Activated CD8-positive, alpha-beta memory T cell treated with anti-CD3 and anti-CD28 coated beads for 36 hours (primary cell): ENCODE results near the gene WNT16. TPM values are rescaled to one million over a fixed set of nuclear protein-coding genes. Genes with fewer than 3 reads are reported as not detected.
"Not testable (repeated sequence)": the region's sequence is repeated elsewhere in the genome, so short reads cannot be mapped to it uniquely, and the experiment has no call there.

Experiments used
- CTCF ChIA-PET: fragments of 350-600 bp; sonication (Branson Sonifier 250); formaldehyde crosslinking; loops from one replicate; lab custom pipeline; 2021; ENCODE audit warnings: antibody characterized with exemption; lab: Charles Lee
- POLR2A ChIA-PET: fragments of 350-600 bp; sonication (Branson Sonifier 250); formaldehyde crosslinking; loops from one replicate; lab custom pipeline; 2021; ENCODE audit warnings: antibody characterized with exemption; lab: Charles Lee
- total RNA-seq, 2 experiments: library from RNA; stranded (reverse); gene quantifications; one replicate each; pipeline ENCODE4 v1.2.3, GENCODE V29; 2021

WNT16 gene, protein sequence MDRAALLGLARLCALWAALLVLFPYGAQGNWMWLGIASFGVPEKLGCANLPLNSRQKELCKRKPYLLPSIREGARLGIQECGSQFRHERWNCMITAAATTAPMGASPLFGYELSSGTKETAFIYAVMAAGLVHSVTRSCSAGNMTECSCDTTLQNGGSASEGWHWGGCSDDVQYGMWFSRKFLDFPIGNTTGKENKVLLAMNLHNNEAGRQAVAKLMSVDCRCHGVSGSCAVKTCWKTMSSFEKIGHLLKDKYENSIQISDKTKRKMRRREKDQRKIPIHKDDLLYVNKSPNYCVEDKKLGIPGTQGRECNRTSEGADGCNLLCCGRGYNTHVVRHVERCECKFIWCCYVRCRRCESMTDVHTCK
- total RNA-seq, result under 1 TPM in 1 of 2 experiments, not detected in 1; 0.29 TPM

DNA sequence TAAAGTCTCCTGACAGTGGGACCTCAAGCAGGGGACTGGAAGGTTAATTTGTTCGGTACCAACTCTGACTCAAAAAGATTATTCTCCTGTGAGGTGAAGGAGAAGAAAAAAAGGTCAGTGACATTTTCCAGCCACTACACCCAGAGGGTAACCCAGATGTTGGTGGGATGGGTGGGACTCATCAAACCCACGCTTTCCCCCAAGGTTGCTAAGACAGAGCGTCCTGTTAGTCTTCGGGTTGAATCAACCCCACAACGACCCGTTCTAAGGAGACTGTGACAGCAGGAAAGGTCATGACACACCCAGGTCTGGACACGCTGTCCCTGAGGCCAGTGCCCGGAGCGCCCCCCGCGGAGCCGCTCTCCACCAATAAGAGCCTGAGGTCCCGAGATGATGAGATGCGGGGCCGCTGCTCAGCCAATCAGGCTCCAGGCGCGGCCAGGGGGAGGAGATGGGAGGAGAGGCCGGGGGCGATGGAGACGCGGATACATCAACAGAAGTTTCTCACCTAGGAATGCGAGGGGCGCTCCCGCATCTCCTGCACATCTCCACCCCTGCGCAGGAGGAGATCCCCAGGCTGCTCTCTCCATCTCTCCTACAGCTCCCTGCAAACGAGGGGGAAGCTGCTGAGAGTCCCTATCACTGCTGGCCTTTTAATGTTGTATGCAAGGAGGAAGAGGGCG, at the start of gene WNT16:
WNT16 (plus strand) TSS at position 493 of the 683 bp plus-strand sequence. CDS start 293 bp downstream, outside the sequence.
- ChIA-PET POLR2A (no interaction called here), CTCF (interaction anchor here (1.7 kb wide), 1 partner anchor 10 kb away, joined by 3 read pairs; no protein-coding TSS in a partner anchor)

DNA sequence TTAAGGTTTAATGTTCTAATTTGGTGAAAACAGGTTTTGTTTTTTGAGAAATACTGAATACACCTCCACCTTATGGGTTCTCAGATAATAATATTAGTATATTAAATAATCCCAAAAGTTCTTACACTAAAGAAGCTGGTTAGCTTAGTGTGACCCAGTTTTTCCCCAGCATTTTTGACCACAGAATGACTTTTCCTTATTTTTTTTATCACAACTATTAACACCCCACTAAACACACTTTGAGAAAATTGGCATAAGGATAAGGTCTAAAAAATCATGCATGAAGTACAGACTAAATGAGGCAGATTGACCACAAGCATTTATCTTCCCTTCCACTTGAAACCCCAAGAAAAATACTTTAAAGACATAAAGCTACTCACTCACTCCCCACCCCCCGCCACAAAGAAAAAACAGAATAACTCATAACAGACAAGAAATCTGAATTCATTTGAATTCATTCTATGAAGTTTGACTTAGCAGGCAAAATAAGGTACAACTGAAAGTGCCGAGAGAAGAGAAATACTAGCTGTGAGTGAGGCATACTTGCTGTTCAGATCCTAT, 49.7 kb upstream of the WNT16 start:
- POLR2A ChIA-PET, result interaction anchor here (1.1 kb wide), 1 partner anchor 251 kb away, joined by 3 read pairs; no protein-coding TSS in a partner anchor

DNA sequence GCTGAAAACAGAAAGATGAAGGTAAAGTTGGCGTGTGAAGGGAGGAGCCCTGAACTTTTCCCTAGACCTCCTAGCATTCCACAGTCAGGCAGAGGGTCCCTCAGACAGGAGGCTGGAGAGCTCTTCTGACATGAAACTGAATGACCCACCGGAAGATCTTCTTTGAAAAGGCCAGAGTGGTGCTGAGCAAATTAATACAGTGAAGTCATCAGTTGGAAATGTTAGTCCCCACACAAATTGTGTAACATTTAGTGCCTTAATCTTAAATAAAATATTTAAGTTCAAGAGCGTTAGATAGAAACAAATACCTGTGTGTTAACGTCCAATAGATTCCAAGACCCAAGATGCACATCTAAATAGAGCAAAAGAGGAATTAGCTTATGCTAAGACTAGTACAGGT, 49.0 kb upstream of the WNT16 start:
- POLR2A ChIA-PET, result no interaction called here

More for the DNA sequence above, 49.7 kb upstream of the WNT16 start:
- CTCF ChIA-PET, result no interaction called here

DNA sequence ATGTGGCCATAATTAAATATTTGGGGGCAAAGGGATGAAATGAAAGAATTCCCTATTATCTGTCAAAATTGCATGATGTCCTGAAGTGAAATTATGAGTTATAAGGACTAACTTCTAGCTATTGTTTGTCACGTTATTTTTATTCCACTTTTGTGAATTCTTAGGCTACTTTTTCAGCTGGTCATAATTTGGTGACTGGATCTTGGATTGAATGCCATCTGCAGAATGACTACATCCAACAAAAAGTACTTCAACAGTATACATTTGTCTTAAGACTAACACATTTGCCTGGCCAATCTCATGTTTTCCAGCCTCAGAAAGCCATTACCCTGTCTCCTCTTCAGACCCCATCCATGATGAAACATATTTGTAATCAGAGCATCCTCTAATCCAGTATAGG, 48.1 kb upstream of the WNT16 start:
- CTCF ChIA-PET, result no interaction called here
- POLR2A ChIA-PET, result no interaction called here

More for the DNA sequence above, 49.0 kb upstream of the WNT16 start:
- CTCF ChIA-PET, result no interaction called here

DNA sequence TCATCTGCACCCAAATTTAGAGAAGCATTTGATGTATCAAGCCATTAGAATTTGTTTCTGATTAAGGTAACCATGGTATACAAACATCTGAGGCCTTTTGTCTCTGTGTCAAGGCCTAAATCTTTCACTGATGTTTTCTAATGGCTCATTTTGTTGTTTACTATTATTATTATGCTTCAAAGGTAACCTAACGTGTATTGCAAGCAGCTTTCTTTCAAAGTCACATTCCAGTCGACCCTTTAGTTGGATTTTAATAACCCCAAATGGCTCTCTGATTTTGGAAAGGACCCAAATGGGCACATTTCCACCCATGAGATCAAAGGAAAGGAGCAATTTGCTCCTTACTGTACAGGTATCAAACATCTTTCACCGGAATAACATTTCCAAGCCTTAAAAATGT, 46.7 kb upstream of the WNT16 start:
- POLR2A ChIA-PET, result no interaction called here
- CTCF ChIA-PET, result no interaction called here

DNA sequence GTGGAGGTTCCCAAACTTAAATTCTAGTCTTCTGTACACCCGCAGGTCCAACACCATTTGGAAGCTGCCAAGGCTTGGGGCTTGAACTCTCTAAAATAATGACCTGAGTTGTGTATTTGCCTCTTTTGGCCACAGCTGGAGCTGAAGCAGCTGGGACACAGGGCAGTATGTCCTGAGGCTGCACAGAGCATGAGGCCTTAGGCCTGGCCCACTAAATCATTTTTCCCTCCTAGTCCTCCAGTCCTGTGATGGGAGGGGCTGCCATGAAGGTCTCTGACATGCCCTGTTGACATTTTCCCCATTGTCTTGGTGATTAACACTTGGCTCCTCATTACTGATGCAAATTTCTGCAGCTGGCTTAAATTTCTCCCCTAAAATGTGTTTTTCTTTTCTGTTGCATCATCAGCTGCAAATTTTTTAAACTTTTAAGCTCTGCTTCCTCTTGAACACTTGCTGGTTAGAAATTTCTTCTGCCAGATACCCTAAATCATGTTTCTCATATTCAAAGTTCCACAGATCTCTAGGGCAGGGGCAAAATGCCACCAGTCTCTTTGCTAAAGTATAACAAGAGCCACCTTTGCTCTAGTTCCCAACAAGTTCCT, 43.6 kb upstream of the WNT16 start:
- ChIA-PET CTCF (no interaction called here), POLR2A (no interaction called here)

DNA sequence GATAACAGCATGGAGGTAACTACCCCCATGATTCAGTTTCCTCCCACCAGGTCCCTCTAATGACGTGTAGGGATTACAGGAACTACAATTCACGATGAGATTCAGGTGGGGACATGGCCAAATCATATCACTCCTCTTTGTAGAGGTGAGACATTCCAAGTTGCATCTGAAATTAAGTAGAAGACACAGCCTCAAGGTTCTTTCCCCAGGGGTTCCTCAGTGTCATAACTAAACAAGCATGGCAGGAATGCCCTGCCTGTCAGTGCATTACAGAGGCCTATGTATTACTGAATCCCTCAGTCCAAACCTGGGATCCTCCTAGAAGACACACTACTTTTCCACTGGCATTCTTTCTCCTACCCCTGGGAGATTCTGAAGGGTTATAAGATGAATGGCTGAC, 42.6 kb upstream of the WNT16 start:
- ChIA-PET CTCF (no interaction called here), POLR2A (no interaction called here)

DNA sequence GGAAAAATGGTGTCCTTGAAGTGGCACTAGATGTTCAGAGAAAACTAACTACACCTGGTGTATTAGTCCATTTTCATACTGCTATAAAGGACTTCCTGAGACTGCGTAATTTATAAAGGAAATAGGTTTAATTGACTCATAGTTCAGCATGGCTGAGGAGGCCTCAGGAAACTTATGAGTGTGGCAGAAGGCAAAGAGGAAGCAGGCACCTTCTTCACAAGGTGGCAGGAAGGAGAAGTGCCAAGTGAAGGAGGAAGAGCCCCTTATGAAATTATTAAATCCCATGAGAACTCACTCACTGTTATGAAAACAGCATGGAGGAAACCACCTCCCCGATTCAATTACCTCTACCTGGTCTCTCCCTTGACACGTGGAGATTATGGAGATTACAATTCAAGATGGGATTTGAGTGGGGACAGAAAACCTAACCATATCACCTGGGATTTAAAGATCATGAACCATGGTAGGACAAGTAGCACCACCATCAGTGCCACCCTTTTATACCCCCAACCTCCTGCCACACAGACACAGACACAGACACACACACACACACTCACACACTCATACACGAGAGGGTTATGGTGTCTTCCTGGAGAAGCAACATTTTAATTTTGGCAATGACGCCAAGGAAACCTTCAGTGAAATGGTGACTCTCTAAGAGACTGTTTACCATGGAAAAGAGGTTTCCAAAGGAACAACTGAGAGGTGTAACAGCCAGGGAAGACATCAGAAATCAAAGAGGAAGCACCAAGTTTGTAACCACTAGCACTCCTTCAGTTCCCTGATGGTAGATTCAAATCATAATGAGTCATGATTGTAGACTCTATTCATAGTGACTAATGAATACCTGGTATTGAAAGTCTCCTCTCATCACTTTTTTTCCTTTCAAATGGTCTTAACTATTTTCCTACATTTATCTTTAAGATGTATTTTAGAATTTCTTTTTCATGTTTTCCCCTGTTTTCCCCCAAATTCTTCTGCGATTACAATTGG, 41.8 kb upstream of the WNT16 start:
- POLR2A ChIA-PET, result no interaction called here
- CTCF ChIA-PET, result no interaction called here

DNA sequence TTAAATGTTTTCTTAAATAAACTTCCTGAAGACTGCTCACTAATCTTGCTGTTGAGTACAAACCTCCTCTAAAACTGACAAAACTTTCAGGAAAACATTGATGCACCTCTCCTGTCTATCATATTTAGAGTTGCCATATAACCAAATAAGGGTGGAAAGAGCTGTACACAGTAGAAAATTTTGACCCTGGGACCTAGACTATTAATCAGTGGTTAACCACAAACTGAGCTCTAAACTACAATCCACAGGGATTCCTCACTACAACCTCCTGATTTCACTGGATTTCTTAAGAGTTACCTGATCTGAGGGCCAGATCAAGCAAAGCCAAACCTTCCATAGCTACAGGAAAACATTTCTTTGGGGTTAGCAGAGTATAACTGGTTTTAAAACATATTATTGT, 39.9 kb upstream of the WNT16 start:
- POLR2A ChIA-PET, result no interaction called here
- CTCF ChIA-PET, result no interaction called here

DNA sequence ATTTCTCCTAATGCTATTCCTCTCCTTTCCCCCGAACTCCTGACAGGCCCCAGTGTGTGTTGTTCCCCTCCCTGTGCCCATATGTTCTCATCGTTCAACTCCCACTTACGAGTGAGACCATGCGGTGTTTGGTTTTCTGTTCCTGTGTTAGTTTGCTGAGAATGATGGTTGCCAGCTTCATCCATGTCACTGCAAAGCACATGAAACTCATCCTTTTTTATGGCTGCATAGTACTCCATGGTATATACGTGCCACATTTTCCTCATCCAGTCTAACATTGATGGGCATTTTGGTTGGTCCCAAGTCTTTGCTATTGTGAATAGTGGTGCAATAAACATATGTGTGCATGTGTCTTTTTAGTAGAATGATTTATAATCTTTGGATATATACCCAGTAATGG, 38.9 kb upstream of the WNT16 start:
- POLR2A ChIA-PET, CTCF ChIA-PET: not testable (repeated sequence)

DNA sequence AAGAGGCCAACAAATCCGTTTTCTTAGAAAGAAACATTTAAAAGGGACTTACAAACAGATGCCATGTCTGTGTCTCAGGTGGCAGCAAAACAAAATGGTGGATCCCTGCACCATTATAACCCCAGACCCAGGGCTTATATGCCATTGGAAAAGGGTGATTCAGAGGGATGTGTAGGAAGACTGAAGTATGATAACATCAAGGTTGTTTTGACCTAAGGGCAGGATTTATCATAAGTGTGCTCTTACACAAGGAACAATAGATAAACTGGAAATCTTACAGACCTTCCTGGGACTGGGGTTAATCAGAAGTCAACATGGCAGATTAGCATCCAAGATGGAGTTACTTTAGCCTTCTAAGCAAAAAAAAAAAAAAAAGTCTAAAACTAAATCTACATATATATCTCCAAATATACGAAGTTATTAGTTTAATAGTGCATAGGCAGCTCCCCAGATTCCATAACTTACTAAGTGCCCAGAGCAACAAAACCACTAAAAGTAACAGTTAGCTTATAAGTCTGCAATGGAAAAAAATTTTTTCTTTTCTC, 34.3 kb upstream of the WNT16 start:
- ChIA-PET CTCF (interaction anchor here (0.6 kb wide), 1 partner anchor 110 kb away, joined by 3 read pairs; no protein-coding TSS in a partner anchor), POLR2A (no interaction called here)

DNA sequence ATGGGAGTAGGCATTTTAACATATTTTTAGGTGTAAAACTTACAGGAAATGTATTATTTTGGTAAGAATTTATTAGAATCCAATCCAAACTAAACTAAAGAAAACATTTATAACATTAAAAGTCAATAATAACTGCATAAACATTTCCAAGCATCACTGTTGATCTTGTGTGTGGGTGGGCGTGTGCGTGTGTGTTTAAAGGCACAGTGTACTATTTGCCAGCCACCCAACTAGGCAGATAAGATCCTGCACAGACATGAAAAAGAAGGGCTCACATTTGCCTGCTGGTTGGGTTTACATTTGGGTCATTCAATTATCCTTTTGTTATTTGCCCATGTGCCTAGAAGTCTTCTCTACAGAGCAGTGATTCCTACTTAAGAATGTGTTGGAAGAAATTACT, 31.0 kb upstream of the WNT16 start:
- POLR2A ChIA-PET, result no interaction called here
- CTCF ChIA-PET, result no interaction called here

DNA sequence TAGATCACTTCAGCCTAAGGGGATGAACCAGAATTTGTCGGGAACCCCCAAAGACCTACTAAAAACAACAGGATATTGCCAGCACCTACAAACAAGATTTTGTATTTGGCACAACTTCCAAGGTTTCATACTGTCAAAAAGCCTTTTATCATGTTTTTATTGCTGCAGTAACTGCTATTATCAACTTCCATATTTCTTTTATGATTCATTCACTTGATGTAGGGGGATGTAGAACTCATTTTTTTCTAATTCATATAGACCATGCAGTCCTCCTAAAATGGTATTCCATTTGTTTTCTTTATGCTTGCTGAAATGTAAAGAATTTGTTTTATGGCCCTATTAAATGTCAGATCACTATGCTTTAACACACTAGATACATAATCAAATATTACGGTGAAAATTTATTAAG, 30.0 kb upstream of the WNT16 start:
- POLR2A ChIA-PET, result no interaction called here
- CTCF ChIA-PET, result no interaction called here

DNA sequence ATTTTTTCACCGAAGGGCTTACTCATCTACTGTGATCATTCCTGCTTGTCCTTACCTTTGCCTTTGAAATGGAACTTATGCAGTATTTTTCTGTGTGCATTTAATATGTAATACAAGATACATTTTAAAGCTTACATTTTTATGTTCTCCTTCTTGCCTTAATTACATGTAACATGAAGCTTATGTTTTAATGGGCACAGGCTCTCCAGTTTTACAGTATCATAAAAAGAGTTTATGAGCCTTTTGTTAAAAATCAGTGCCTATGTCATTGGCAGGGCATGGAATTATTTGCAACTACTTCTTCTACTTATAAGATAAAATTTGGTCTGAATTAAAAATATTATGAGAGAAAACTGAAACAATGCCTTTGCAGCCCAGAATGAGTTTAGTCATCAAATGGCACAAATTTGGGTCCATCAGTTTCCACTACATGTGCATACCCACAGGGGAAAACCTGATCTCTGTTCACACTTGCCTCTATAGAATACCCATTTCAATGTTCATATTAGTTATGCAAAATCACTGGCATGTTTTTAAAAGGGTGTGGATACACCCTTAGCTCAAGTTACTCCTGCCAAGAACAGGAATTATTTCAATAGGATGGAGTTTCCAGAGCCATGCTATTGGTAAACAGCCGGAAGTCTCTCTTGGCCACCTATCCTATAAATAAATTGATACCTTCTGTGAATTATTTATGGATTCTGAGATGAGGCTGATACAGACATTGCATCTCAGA, 27.9 kb upstream of the WNT16 start:
- ChIA-PET CTCF (interaction anchor here (0.6 kb wide), 1 partner anchor 201 kb away, joined by 3 read pairs; no protein-coding TSS in a partner anchor), POLR2A (no interaction called here)

DNA sequence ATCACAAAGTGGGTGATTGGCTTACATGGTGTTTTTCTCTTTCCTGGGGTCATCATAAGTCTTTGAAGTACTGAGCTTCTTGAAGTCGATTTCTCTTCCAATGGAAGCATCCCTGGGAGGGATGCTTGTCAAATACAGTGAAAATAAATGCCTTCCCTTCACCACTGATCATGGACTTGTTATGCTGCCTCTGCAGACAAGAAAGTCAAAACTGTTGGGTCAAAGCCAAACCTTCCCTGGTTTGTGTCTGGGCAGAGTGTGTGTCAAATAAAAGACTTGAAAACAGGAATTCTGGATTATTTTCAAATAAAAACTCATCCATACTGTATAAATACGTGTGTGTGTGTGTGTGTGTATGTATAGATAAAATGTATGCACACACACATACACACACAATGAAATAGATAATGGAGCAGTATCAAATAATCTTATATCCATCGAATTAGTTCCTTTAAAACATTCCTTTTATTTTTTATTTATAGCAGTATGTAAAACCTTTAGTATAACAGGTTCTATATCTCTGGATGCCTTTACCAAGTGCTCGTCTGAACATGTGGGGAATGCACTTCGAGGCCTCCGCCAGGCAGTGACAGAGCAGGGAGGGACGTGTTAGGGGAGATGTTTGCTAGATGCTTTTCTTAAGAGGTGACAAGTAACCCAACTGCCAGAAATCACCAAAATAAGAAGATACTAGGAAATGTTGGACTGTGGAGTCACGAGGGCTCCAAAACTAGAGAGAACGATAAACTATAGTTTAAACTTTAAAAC, 27.2 kb upstream of the WNT16 start:
- CTCF ChIA-PET, result interaction anchor here (0.6 kb wide), 1 partner anchor 201 kb away, joined by 3 read pairs; no protein-coding TSS in a partner anchor
- POLR2A ChIA-PET, result no interaction called here

DNA sequence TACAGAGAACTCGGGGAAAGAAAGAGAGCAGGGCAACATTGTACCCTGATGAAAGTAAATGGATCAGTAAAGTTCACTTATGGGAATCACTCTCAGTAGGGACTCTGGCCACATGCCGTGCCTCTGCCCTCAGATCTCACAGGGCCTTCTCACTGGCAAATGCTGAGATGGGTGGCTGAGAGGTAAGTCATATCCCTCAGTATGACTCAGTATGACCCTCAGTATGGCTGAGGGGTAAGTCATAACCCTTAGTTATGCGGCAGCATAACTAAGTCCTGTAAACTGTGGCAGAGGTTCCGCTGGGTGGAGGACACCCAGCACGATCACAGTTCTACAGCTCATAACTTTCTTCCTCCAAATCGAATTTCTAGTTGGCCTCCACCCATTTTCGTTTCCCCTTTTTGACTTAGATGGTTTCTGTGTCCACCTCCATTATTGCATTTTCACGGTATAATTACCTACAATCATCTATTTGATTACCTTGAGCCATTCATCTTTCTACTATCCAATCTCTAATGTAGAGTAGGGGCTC, 26.5 kb upstream of the WNT16 start:
- ChIA-PET CTCF (no interaction called here), POLR2A (no interaction called here)
